Amygdala (tissue), 56 donors: ENCODE results near the gene MFNG.

ENCODE experiments used
- DNase-seq, 56 donors: peaks; one replicate each; lab custom pipeline; 2025; lab: John Stamatoyannopoulos, UW

Gene MFNG

DNA sequence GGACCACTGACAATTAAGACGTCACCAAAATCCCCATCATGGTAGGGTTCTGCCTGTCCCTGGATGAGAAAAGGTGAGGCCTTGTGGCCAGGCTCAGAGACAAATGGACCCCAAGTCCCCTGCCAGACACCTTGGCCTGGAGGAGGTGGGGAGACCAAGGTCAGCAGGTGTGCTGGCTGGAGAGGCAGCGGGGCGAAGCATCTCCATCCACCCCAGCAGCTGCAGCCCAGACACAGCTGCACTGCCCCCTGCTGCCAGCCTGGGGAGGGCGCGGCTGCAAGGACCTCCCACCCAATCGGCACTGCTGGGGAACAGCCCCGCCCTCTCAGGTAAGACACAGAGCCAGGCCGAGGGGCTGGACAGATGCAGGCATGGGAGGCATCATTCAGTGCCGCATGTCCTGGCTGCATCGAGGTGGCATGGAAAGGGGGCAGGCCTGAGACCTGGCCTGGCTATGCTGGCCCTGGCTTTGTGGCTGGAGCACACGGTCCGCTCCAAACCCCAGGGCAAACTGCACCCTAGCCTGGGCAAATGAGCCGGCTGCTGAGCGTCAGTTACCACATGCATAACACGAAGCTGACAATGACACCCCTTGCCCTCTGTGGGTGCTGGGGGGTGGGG is 12.2 kb upstream of the MFNG start:
- DNase-seq, result no peak

DNA sequence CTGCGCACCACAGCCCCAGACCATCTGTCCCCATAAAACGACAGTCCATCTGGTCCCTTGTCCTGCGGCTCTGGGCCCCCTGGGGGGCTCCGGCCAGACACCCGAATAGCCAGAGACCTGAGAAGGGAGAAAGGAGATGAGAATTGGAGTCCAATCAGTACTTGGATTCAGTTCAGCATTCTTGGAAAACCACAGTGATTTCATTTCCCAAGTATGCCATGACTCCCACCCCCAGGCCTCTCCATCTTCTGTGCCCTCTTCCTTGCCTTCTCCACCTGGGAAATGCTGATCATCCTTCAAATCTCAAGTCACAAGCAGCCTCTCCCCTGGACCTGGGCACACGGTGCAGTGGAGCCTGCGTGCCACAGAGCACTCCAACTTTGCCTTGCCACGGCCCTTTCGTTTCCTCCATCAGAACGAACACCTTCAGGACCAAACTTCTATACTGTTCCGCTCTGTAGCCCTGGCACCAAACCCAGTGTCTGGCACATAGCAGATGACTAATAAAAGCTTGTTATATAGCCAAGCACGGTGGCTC is 10.9 kb upstream of the MFNG start:
- no peak for DNase-seq

DNA sequence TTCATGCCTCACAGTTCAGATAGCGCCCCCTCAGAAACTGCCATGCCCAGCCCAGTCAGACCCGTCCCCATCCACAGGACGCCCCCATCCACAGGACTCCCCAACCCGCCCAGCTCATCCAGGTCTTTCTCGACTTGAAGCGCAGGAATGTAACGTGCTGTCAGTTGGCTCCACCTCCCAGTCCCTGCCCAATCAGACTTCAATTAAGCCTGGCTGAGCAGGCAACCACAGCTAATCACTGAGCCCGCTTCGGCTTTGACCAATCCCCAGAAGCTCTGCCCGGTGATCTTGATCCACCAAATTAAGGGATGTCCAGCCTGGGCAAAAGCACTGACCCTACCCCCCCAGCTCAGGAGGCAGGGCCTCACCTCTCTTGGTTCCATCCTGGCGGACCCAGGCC is 10.5 kb upstream of the MFNG start:
- DNase-seq, result no peak

DNA sequence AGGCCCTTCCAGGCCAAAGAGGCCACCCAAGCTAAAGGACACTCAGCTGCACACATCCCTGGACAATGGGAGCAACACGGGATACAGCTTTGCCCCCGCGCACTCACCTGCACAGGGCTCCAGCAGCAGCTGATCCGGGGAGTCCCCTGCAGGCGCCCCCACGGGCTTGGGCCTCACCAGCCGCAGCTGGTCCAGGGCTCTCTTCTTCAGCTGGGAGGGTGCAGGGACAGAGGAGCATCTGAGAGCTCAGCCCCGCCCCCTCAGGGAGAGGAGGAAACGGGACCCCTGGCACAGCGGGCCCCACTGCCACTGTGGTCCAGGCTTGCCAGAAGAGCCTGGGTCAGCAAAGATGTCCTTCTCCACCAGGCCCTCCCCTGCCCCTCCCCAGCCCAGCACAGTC is 7.8 kb upstream of the MFNG start:
- DNase-seq, result no peak

DNA sequence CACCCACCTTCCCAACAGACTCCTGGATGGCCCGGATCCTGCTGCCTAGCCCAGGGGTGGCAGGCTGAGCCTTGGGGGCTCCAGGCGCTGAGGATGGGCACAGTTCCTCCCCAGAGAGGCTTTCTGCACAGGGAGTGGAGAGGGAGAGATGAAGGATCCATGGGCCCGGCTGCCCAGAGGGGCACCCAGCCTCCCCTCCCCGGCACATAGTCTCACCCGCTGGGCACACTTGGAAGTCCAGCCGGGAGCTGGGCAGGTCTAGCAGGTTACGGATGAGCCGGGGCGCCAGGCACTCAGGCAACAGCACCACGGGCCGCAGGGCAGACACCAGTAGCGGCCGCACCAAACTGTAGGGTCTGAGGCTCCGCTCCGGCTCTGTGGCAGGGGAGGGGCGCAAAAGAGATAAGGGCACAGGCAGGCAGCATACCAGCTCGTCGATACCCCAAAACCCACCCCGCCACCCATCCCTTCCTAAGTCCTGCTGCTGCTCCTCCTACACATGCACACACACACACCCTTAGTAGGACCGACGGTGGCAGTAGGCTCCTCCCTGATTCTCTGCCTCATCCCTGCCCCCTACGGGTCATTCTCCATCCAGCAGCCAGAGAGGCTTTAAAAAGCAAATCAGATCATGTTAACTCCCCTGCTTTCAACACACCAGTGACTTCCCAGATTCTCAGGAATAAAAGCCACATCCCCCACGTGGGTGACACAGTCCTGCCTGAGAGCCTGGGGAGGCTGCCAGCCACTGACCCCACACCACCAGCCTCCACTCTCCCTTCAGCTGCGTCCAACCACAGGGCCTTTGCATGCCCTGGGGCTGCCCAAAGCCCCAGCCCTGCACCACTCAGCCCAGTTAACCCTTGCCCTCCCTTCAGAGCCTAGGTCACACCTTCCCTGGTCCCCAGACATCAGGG is 6.5 kb upstream of the MFNG start:
- peak in 1 of 56 donors; percentile 8 for DNase-seq

DNA sequence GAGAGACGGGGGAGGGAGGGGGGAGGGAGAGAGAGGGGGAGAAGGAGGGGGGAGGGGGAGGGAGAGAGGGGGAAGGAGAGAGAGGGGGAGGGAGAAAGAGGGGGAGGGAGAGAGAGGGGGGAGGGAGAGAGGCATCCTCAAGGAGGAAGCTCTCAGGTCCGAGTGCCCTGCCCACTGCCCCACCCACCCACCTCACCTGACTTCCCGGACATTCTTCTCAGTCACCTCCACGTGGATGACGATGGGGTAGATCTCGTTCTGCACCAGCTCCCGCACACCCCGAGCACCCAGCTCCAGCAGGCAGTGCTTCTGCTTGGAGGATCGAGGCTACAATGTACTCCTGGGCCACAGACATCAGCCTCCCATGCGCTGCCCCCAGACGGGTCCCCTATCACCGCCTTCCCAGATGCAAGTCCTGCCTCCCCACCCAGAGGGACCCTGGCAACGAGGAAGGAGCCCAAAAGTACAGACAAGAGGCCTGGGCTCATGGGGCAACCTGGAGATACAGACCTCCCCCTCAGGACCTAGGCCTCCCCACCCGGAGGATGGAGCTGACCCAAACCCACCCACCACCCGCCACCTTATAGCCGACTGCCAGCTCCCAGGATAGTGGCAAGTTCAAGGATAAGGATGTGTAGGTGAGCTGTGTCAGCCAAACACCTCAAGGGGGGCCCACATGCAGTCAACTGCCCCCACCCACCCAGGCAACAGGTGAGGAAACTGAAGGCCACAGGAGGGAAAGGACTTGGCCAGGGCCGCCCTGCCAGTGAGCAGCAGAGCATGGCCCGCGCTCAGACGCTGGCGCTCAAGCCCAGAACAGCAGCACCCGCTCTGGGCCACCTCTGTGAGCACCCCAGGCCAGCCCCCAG is 5.6 kb upstream of the MFNG start:
- no peak for DNase-seq

DNA sequence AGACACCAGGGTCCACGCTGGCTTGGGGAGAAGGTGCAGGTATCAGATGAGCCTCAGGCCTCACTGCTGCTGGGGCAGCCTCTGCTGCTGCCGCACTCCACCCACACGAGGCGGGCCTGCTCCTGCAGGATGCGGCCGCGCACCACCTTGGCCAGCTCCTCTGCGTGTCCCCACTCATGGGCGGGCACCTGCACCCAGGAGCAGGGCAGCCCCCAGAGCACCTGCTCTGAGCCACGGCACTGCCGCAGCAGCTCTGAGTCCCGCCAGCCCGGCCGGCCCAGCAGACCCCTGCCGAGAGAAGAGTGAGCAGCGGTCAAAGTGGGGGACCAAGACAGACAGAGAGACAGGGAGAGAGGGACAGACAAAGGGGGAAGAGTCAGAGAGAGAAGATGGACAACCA is 4.9 kb upstream of the MFNG start:
- DNase-seq, result no peak

DNA sequence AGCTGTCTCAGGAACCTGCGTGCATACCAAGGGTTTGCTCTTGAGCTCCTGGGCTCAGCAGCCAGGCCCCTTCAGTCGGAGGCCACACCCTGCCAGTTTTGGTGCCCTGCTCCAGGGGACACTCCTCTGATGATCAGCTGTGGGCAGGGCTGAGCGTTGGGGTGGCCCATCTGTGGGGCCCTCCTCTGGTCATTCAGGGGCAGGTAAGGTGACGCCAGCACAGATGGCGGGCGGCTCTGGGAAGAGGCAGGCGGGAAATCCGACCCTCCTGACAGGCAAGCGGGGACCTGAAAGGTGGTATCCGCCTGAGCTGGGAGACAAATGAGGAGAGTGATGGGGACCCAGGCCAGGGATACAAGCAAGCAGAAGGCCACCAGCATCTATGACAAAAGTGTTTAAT is 3.8 kb upstream of the MFNG start:
- DNase-seq, result no peak

DNA sequence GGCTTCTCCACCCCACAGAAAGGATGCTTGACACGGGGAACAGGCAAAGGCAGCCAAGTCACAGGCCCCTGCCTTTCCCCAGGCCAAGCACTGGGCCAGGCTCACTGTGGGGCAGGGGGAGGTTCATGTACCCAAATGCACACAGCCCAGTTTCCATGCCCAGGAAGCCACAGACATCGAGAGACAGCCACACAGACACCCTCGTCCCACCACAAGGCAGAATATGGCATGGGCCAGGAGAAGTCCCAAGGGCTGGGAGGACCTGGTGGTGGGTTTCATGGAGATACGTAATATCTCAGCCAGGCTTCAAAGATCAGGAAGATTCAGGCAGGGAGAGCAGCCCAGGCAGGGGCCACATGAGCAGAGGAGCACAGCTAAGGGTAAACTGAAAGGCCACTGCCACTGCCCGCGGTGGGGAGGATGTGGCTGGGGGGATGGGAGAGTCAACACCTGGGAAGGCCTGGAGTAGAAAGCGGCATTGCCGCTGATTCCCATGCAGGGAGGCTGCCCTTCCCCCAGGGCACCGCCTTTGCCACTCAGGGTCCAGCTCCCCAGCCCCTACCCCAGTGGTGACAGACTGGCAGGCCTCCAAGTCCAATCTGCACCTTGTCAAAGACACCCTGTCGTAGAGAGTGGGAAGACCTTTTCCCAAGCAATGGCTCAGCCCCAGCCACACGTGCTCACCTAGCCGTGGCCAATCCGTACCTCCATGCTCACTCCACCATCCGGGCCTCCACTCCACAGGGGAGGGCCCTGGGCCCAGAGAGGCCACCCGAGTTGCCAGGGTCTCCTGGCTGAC is 2.4 kb upstream of the MFNG start:
- no peak for DNase-seq

DNA sequence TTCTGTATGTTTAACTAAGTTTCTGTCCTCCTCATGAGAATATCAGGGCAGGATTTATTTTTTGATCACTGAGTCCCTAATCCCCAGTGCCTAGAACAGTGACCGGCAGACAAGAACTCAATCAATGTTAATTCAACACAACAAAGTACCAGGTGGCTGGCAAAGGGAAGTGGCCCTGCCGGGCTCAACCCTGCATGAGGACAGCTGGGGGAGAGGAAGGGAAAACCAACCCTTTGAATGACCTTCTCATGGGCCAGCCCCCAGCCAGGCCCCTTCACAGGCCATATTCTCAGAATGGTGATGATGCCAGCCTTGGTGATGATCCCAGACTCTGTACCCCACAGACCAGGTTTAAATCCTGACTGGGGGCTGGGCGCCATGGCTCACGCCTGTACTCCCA is 1.4 kb upstream of the MFNG start:
- DNase-seq, result no peak

DNA sequence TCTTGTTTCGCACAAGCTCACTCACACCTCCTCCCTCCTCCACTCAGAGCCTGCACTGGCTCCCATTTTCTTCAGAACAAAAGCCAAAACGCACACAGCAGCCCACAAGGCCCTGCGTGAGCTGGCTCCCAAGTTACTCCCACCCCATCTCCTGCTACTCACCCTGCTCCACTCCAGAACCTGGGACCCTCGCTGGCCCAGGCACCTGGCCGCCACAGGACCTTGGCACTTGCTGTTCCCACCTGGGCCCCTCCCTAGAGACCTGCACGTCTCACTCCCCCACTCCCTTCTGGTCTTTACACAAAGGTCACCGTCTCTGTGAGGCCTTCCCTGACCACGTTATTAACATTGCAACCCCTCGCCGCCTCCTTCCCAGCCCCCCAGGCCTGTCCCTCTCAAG is 945 bp upstream of the MFNG start:
- DNase-seq, result no peak

DNA sequence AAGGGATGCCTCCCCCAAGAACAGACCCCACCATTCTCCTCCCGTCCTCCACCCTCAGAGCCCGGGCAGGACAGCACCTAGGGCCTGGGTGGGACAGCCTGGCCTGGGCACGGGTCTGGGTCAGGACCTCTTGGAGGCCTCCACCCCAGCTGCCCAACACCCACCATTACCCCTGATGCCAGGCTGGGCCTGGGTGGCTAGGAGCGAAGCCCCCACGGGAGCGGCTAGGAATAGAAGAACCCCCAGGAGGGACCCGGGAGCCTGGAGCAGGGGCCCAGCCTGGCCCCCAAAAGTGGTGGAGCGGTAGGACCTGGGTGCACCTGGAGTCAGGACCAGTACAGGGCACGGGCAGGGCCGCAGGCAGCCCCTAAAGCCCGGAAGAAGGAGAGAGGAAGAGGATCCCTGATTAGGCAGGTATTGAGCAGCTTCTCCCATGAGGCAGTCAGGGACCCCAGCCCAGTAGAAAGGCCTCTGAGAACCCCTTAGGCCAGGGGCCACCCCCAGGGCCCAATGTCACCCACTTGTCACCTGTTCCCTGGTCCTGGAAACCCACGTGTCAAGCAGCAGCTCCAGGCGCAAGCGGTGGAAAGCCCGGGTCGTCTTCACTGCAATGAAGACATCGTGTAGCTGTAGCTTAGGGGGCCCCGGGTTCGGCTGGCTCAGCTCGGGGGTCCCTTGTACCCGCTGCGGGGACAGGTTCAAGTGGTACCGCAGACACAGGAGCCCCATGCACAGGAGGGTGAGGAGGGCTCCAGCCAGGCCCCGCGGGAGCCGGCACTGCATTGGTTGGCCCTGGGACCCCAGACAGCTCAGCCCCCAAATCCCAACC is 575 bp downstream of the MFNG start:
- DNase-seq, result no peak

DNA sequence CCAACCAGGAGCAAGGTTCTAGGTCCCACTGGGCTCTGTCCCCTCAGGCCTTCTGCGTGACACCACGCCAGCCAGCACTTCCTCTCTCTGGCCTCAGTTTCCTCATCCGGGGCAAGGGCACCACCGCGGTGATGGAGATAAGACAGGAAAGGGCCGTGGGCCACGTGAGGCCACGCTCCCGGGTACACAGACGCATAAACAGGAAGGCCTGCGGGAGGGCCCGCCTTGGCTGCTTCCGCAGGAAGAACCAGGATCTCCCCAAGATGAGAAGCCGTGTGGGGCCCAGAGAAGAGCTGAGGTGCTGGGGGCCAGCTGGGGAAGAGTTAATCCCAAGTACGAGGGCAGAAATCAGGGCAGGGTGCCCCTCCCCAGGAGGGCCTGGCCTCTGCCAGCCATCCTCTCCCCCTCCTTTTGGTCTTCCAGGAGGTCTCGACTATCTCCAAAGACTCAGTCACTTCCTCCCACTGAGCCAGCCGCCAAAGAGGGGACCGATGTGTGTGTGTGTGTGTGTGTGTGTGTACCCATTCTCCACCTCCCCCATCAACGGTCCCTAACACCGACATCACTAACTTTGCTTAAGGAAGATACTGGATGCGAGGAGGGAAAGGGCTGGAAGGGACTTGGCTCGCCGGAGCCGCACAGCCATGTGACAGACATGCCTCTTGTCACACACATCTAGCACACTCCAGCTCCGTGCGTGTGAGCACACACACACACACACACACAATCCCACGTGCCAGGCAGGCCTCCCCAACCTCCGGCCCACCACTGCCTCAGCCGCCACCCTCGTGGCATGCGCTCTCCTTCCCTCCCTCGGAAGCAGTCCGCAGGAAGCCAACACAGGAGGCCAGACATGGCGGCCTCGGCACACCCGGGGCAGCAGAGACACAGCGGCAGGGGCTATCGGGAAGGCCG is 1.4 kb downstream of the MFNG start:
- peak in 33 of 56 donors; percentile 9 to 65 (median 25) for DNase-seq

DNA sequence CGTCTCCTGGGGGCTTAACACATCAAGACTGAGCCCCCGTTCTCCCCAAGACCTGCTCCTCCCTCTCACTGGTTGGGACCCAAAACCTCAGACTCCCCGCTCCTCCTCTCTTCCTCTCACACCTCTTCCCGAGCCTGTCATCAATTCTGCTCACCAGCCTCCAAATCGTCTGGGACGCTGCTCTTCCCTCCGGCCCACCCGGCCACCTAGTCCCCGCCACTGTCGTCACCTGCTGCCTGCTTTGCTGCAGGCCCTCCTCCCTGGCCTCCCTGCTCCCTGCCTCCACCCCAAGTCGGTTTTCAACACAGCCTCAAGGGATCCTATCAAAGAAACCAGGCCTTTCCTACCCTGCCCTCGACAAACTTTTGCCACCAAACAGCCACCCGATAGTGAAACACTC is 3.1 kb downstream of the MFNG start:
- no peak for DNase-seq

DNA sequence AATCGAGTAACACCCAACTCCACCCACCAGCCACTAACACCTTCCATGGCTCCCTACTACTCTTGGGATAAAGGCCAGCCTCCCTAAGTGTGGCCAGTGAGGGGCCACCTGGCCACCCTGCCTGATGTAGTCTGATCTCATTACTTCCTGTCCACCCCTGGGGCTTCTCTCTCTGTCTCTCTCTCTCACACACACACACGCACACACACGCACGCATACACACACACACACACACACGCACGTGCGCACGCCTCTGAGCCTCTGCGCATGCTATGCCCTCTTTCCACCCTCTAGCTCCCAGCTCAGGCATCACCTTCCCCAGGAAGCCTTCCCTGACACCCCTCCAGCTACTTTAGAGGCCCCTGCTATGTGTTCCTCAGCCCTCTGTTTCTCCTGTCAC is 3.9 kb downstream of the MFNG start:
- DNase-seq, result no peak

DNA sequence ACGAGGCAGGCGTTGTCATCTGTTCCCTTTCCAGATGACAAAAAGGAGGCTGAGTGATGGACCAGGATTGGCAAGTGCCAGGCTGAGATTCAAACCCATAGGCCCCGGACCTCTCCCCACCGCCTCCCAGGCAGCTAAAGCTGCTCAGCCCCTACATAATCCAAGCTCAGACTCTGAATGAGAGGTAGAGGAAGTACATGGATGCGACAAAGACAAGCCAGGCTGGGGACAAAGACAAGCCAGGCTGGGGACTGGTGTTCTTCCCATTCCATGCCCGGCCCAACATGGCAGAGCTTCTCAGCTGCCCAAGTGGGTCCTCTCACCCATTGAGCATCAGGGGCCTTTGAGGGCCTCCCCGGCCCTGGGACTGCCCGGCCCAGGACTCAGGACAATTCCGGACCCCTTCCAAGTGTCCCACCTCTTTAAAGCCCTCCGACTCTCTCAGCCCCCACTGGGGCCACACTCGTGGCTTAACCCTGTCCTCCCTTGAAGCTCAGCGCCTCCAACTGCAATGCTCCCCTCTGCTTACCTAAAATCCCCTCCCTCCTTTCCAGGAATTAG is 4.8 kb downstream of the MFNG start:
- DNase-seq, result no peak

DNA sequence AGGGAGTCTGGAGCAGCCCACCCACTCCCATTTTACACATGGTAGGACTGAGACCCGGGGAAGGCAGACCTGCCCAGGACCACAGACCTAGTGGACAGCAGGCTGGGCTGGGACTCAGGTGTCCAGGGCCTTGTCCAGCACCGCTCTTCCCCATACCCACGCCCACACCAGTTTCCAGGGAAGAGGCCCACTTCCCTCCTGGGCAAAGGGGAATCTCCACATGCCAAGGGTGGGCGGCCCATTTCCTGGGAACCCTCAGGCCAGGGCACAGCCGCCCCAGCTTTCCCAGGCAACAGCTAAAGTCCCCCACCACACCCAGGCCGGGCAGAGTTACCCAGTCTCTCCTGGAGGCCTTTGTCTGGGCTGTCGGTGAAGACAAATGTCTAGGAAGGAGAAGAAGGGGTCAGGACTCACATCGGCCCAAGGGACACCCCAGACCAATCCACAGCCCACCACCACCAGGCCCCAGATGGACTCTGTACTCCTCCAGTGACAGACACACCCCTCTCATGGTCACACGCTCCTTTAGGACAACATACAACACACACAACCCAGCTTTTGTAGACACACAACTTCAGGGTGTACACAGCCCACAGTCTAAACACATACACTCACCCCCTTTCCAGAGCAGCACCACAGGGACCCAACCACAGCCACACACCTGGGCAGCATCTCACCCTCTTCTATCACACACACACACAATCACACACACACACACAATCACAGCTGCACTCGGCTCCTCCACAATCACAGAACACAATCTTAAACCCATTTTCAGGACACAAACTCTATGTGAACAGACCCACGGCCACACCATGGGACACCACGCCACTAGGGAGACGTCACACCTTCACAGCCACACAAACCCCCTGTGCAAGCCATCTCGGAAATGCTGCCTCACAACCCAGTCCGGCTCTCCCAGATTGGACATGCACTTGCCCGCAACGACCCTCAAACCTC is 5.5 kb downstream of the MFNG start:
- DNase-seq, result no peak
